ENCODE measurements around the gene MACO1.

DNA sequence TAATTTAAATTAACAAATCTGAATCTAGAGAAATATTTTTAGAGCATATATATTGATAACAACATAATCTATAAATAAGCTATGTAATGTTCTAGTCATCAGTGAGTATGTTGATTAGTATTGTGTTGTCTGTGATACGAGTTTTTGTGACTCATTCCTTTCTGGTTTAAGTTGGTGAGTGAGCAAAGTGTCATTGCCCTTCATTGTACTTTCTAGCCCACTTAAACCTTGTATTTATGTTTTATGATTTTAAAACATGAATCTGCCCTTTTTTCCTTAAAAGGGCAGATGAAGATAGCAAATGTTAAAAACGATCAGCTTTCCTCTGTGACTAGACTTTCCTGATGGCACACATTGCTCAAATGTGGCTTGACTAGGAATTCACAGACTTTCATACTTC, 38.5 kb downstream of the MACO1 start:
- TF ChIP-seq POLR2A (IDR thresholded peaks at IDR 0.05; ENCODE audit: low read depth, low read length), result no peak
- TF ChIP-seq TAF1 (IDR thresholded peaks at IDR 0.05; ENCODE audit: borderline replicate concordance, low read depth, low read length), result no peak
- TF ChIP-seq POLR2AphosphoS5 (IDR thresholded peaks at IDR 0.05; ENCODE audit: low read depth, low read length), result no peak

Measured in GM12892 (cell line).